BE2C (cell line): ENCODE measurements around the gene LCLAT1.
A peak's percentile ranks its signal among the peaks of the same experiment; 100 is the strongest.

Experiments
- DNase-seq: peaks from one replicate; pipeline ENCODE4 v3.0.0-alpha.2; 2020
- H3K27me3 ChIP-seq: fragments of 250-450 bp; sonication (Bioruptor Pico); 2 replicates; pipeline ENCODE4 v1.5.1; 2020; ENCODE audit warnings: mild to moderate bottlenecking
- H3K36me3 ChIP-seq: fragments of 250-450 bp; sonication (Bioruptor Pico); 2 replicates; pipeline ENCODE4 v1.5.1; 2020; ENCODE audit warnings: mild to moderate bottlenecking
- H3K4me1 ChIP-seq: fragments of 250-450 bp; sonication (Bioruptor Pico); 2 replicates; pipeline ENCODE4 v1.5.1; 2020
- H3K4me3 ChIP-seq: 2 replicates; pipeline ENCODE4 v1.5.1; 2011; ENCODE audit warnings: low read depth, low read length
- H3K9me3 ChIP-seq: fragments of 250-450 bp; sonication (Bioruptor Pico); 2 replicates; pipeline ENCODE4 v1.5.1; 2020
- TF ChIP-seq, protein P1 (sequence below): IDR thresholded peaks from 2 replicates; pipeline ENCODE4 v1.5.1; 2012; ENCODE audit warnings: mild to moderate bottlenecking, low read depth, low read length

Gene LCLAT1

DNA sequence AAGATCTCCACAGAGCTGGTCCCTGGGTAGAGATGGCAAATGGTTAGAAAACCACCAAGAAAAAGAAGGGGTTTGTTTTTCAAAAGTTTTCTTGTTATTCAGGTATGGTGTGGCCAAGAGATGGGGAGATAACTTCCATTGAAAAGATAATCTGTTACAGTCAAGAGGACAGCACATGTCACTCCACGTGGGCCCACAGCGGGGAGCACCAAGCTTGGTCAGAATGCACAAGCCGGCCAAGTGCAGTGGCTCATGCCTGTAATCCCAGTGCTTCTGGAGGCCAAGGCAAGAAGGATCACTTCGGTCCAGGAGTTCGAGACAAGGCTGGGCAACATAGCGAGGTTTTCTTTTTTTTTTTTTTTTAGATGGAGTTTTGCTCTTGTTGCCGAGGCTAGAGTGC, 6.0 kb upstream of the LCLAT1 start:
- TF ChIP-seq, protein P1, sequence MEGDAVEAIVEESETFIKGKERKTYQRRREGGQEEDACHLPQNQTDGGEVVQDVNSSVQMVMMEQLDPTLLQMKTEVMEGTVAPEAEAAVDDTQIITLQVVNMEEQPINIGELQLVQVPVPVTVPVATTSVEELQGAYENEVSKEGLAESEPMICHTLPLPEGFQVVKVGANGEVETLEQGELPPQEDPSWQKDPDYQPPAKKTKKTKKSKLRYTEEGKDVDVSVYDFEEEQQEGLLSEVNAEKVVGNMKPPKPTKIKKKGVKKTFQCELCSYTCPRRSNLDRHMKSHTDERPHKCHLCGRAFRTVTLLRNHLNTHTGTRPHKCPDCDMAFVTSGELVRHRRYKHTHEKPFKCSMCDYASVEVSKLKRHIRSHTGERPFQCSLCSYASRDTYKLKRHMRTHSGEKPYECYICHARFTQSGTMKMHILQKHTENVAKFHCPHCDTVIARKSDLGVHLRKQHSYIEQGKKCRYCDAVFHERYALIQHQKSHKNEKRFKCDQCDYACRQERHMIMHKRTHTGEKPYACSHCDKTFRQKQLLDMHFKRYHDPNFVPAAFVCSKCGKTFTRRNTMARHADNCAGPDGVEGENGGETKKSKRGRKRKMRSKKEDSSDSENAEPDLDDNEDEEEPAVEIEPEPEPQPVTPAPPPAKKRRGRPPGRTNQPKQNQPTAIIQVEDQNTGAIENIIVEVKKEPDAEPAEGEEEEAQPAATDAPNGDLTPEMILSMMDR = no peak
- DNase-seq = no peak
- H3K4me3 ChIP-seq = no peak overlapping the region
- H3K4me1 ChIP-seq = peaks cover 8% of the 10 kb centered on the region
- H3K27me3 ChIP-seq = no peaks in the 10 kb centered on the region
- H3K9me3 ChIP-seq = no peaks in the 10 kb centered on the region
- H3K36me3 ChIP-seq = no peaks in the 10 kb centered on the region

DNA sequence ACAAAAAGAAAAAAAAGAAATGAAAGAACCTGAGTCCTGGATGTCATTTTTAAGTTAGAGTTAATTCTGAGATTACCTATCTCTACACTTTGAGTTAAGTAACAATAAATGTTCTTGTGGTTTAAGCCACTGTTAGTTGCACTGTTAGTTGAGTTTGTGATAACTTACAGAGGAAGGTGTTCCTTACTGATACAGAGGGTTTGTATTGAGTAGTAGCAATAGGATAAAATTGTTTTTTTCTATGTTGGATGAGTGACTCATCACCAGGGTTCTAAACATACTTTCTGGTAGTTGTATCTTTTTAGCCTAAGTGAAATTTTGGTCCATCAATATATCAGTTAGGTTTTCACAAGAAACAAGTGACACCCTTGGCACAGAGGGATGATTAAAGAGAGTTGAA, 4.0 kb upstream of the LCLAT1 start:
- TF ChIP-seq, protein P1 = no peak
- Histone ChIP-seq H3K36me3 (no peaks in the 10 kb centered on the region), H3K27me3 (no peaks in the 10 kb centered on the region), H3K4me1 (no peaks in the 10 kb centered on the region; the same call in 1 of the 2 replicates), H3K9me3 (no peaks in the 10 kb centered on the region), H3K4me3 (no peak overlapping the region)
- DNase-seq = no peak

GRCh38 chr2:30444273-30444672, 2.8 kb upstream of the LCLAT1 start:
- Histone ChIP-seq H3K27me3 (no peaks in the 10 kb centered on the region), H3K4me1 (no peaks in the 10 kb centered on the region; the same call in 1 of the 2 replicates), H3K9me3 (no peaks in the 10 kb centered on the region), H3K36me3 (no peaks in the 10 kb centered on the region), H3K4me3 (no peak overlapping the region)
- DNase-seq = no peak
- TF ChIP-seq, protein P1 = no peak

DNA sequence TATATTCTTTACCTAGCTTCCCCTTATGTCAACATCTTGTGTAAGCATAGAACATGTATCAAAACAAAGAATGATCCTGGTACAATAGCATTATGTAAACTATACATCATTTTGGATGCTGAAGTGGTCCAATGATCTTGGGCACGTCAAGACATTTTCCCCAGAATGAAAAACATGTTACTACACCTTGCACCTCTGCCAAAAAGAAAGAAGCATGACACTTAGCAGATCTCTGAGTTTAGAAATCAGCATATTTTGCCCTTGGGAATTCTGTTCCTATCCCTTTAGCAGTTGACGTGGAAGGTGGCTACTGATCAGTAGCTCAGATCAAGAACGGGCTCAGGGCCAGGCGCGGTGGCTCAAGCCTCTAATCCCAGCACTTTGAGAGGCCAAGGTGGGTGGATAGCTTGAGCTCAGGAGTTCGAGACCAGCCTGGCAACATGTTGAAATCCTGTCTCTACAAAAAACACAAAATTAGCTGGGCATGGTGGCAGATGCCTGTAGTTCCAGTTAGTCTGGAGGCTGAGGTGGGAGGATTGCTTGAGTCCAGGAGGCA, 1.7 kb upstream of the LCLAT1 start:
- Histone ChIP-seq H3K4me3 (no peak overlapping the region), H3K36me3 (no peaks in the 10 kb centered on the region), H3K4me1 (no peaks in the 10 kb centered on the region; the same call in 1 of the 2 replicates), H3K9me3 (no peaks in the 10 kb centered on the region), H3K27me3 (no peaks in the 10 kb centered on the region)
- DNase-seq = no peak
- TF ChIP-seq, protein P1 = no peak

GRCh38 chr2:30446602-30447148, 371 bp upstream of the LCLAT1 start:
- no peaks in the 10 kb centered on the region for H3K36me3 ChIP-seq

GRCh38 chr2:30448308-30448707, 1.3 kb downstream of the LCLAT1 start:
- no peaks in the 10 kb centered on the region; the same call in 1 of the 2 replicates for H3K36me3 ChIP-seq
- peak overlapping the region; percentile 85 for H3K4me3 ChIP-seq
- no peak for DNase-seq
- H3K9me3 ChIP-seq = no peaks in the 10 kb centered on the region
- H3K4me1 ChIP-seq = peaks cover 9% of the 10 kb centered on the region
- TF ChIP-seq, protein P1 = no peak
- no peaks in the 10 kb centered on the region for H3K27me3 ChIP-seq

More at GRCh38 chr2:30446602-30447148, 371 bp upstream of the LCLAT1 start:
- Histone ChIP-seq H3K4me3 (peak overlapping the region; percentile 85), H3K27me3 (no peaks in the 10 kb centered on the region), H3K4me1 (no peaks in the 10 kb centered on the region; the same call in 1 of the 2 replicates), H3K9me3 (no peaks in the 10 kb centered on the region)
- DNase-seq = no peak
- TF ChIP-seq, protein P1 = no peak
